ENCODE measurements around the gene STYX.

The STYX gene

DNA sequence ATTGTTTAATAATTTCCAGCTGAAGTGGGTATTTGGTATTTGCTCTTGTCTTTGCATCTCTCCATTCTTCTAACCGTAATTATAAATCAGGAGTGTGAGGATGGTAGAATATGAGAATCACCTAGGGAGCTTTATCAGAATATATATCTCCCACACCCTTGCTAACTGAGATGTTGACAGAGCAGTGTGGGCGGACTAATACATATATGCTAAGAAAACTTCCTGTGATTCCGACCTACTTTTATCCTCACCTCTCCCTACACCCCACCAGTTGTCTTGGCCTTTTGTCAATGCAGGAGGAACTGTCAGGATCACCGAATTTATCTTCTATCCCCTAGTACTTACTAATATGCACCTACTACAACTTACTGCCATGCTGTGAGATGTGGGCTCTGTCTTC lies 76.1 kb downstream of the STYX start:
- Histone ChIP-seq H3K36me3 (replicated peaks) (no peaks in the 10 kb centered on the region), H3K4me3 (ENCODE audit: low read depth, low read length) (no peak overlapping the region), H3K27me3 (replicated peaks) (no peaks in the 10 kb centered on the region), H3K27ac (no peak overlapping the region)
- in situ Hi-C loops (cut with HindIII; ENCODE audit: low pct_ligation_motif_present, low sequenced_read_pairs), result no loop called here
- no peak for DNase-seq
- TF ChIP-seq, protein P1, sequence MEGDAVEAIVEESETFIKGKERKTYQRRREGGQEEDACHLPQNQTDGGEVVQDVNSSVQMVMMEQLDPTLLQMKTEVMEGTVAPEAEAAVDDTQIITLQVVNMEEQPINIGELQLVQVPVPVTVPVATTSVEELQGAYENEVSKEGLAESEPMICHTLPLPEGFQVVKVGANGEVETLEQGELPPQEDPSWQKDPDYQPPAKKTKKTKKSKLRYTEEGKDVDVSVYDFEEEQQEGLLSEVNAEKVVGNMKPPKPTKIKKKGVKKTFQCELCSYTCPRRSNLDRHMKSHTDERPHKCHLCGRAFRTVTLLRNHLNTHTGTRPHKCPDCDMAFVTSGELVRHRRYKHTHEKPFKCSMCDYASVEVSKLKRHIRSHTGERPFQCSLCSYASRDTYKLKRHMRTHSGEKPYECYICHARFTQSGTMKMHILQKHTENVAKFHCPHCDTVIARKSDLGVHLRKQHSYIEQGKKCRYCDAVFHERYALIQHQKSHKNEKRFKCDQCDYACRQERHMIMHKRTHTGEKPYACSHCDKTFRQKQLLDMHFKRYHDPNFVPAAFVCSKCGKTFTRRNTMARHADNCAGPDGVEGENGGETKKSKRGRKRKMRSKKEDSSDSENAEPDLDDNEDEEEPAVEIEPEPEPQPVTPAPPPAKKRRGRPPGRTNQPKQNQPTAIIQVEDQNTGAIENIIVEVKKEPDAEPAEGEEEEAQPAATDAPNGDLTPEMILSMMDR (IDR thresholded peaks at IDR 0.05; ENCODE audit: low read depth, low read length, missing control alignments), result no peak

DNA sequence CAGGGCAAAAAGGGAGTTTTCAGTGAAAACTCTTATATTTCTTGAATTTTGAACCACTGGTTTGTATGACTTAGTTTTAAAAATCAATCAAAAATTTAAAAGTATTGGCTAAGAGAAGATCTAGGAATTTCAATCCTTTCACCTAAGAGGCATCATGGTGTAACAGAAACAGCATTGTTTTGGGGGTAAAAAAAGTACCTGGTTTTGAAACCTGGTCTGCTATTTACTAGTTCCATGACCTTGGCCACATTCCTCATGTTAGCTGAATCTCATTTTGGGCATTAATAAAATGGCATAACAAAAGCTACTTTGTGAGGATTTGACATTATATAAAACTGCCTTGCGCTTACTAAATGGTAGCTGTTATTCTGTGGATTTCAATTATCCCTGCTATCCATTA lies 78.1 kb downstream of the STYX start:
- in situ Hi-C loops (cut with HindIII; ENCODE audit: low pct_ligation_motif_present, low sequenced_read_pairs), result no loop called here
- no peak for DNase-seq
- TF ChIP-seq, protein P1 (IDR thresholded peaks at IDR 0.05; ENCODE audit: low read depth, low read length, missing control alignments), result no peak
- Histone ChIP-seq H3K27me3 (replicated peaks) (no peaks in the 10 kb centered on the region), H3K27ac (no peak overlapping the region), H3K36me3 (replicated peaks) (no peaks in the 10 kb centered on the region), H3K4me3 (ENCODE audit: low read depth, low read length) (no peak overlapping the region)

DNA sequence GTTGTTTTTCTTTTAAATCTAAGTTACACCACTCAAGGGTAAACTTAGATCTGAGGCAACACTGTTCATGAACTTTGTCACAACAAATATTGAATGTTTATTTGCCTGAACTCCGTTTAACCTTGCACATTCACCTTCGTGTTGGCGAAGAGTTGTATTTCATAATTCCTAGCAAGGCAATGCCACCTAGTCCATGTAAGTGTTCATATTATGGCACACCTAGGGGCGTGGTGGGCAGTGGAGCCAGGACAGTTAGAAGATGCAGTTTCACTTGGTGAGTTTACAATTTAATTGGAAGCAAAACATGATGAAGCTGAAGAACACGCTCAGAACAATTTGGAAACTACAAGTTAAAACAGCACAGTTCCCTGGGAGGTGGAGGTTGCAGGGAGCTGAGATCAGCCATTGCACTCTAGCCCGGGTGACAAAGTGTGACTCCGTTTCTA lies 91.9 kb downstream of the STYX start:
- TF ChIP-seq, protein P1 (IDR thresholded peaks at IDR 0.05; ENCODE audit: low read depth, low read length, missing control alignments), result no peak
- in situ Hi-C loops (cut with HindIII; ENCODE audit: low pct_ligation_motif_present, low sequenced_read_pairs), result no loop called here

DNA sequence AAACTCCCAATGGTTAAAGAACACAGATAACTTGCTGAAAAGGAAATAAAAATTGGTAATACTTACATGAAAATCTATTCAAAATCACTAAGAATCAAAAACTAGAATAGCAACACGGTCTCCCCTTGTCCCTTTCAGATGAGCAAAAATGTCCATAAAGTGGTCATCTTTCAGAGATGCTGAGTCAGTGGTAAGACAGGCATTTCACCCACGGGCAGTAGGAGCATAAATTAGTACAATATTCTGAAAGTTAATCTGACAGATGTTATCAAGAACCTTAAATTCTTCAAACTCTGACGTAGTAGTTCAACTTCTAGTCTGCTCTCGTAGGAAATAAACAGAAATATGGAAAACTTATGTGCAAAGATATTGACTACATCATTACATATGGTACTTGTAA lies 94.5 kb downstream of the STYX start:
- Histone ChIP-seq H3K27me3 (replicated peaks) (no peaks in the 10 kb centered on the region), H3K27ac (no peak overlapping the region), H3K4me3 (ENCODE audit: low read depth, low read length) (no peak overlapping the region), H3K36me3 (replicated peaks) (no peaks in the 10 kb centered on the region)
- in situ Hi-C loops (cut with HindIII; ENCODE audit: low pct_ligation_motif_present, low sequenced_read_pairs), result no loop called here
- TF ChIP-seq, protein P1 (IDR thresholded peaks at IDR 0.05; ENCODE audit: low read depth, low read length, missing control alignments), result no peak
- DNase-seq, result no peak

More for the DNA sequence above, 91.9 kb downstream of the STYX start:
- DNase-seq, result no peak
- Histone ChIP-seq H3K4me3 (ENCODE audit: low read depth, low read length) (no peak overlapping the region), H3K27me3 (replicated peaks) (no peaks in the 10 kb centered on the region), H3K27ac (no peak overlapping the region), H3K36me3 (replicated peaks) (no peaks in the 10 kb centered on the region)

Data from brain microvascular endothelial cell (primary cell).